HepG2 (cell line): ENCODE data around the gene UBR7. TPM values are rescaled to one million over a fixed set of nuclear protein-coding genes. Genes with fewer than 3 reads are reported as not detected.

Experiments used
- ARNTL ChIP-seq: sonication (generic); formaldehyde crosslinking; IDR thresholded peaks from 2 replicates; pipeline ENCODE4 v1.4.0; 2020; ENCODE audit warnings: mild to moderate bottlenecking, missing genetic modification reagents
- ATF3 ChIP-seq: sonication (generic); formaldehyde crosslinking; IDR thresholded peaks from 2 replicates; pipeline ENCODE4 v1.4.0; 2020; ENCODE audit warnings: missing genetic modification reagents
- CREB3 ChIP-seq: sonication (generic); formaldehyde crosslinking; IDR thresholded peaks from 2 replicates; pipeline ENCODE4 v1.5.0; 2020; ENCODE audit warnings: missing genetic modification reagents
- CTCF ChIP-seq: sonication (generic); formaldehyde crosslinking; IDR thresholded peaks from 2 replicates; pipeline ENCODE4 v1.5.0; 2020; ENCODE audit warnings: mild to moderate bottlenecking, missing genetic modification reagents, moderate library complexity
- HNF1B ChIP-seq: sonication (generic); formaldehyde crosslinking; IDR thresholded peaks from 2 replicates; pipeline ENCODE4 v1.5.1; 2020; ENCODE audit warnings: mild to moderate bottlenecking, moderate library complexity, missing genetic modification reagents
- KAT2B ChIP-seq: fragments of 150-350 bp; IDR thresholded peaks from 2 replicates; pipeline ENCODE4 v1.6.1; 2014; ENCODE audit warnings: low read depth, low read length, borderline replicate concordance
- KDM6A ChIP-seq: IDR thresholded peaks from 2 replicates; pipeline ENCODE4 v1.6.1; 2016; ENCODE audit warnings: low read depth
- MTERF4 ChIP-seq: sonication (generic); formaldehyde crosslinking; IDR thresholded peaks from 2 replicates; pipeline ENCODE4 v1.8.0; 2023; ENCODE audit warnings: mild to moderate bottlenecking, missing genetic modification reagents
- MZF1 ChIP-seq: sonication (generic); formaldehyde crosslinking; IDR thresholded peaks from 2 replicates; pipeline ENCODE4 v1.8.1; 2023; ENCODE audit warnings: mild to moderate bottlenecking, missing genetic modification reagents, borderline replicate concordance
- NR3C1 ChIP-seq: sonication (generic); formaldehyde crosslinking; IDR thresholded peaks from 2 replicates; pipeline ENCODE4 v1.4.0; 2020; ENCODE audit warnings: missing genetic modification reagents
- RNF2 ChIP-seq: fragments of 450-650 bp; conservative IDR thresholded peaks from 2 replicates; pipeline ENCODE4 v1.6.1; 2016; ENCODE audit warnings: low read depth
- SALL2 ChIP-seq: sonication (generic); formaldehyde crosslinking; IDR thresholded peaks from 2 replicates; pipeline ENCODE4 v1.8.1; 2023; ENCODE audit warnings: mild to moderate bottlenecking, missing genetic modification reagents, inconsistent platforms
- SMAD3 ChIP-seq: sonication (generic); formaldehyde crosslinking; IDR thresholded peaks from 2 replicates; pipeline ENCODE4 v1.4.0; 2020; ENCODE audit warnings: missing genetic modification reagents
- SMC3 ChIP-seq: IDR thresholded peaks from 2 replicates; pipeline ENCODE4 v1.6.1; 2011; ENCODE audit warnings: low read length, improper control_type of control experiment
- SP1 ChIP-seq, 2 experiments: fragments of 450-650 bp in 1 of 2; sonication (generic) in 1 of 2; formaldehyde crosslinking in 1 of 2; IDR thresholded peaks; 2 replicates each; pipeline versions ENCODE4 v1.4.0 to v1.6.1; 2016 to 2020; ENCODE audit warnings: missing genetic modification reagents in 1 of 2
- SRY ChIP-seq: sonication (generic); formaldehyde crosslinking; IDR thresholded peaks from 2 replicates; pipeline ENCODE4 v1.8.0; 2022; ENCODE audit warnings: mild to moderate bottlenecking, missing genetic modification reagents
- STAG1 ChIP-seq: sonication (generic); formaldehyde crosslinking; IDR thresholded peaks from 2 replicates; pipeline ENCODE4 v1.4.0; 2020; ENCODE audit warnings: missing genetic modification reagents
- TEAD3 ChIP-seq: optimal IDR thresholded peaks from 2 replicates; pipeline ENCODE3; 2016; ENCODE audit warnings: borderline replicate concordance
- ZBTB26 ChIP-seq: IDR thresholded peaks from 2 replicates; pipeline ENCODE4 v1.6.1; 2016; ENCODE audit warnings: missing compliant biosample characterization, missing genetic modification reagents, borderline replicate concordance
- ZNF3 ChIP-seq: IDR thresholded peaks from 2 replicates; pipeline ENCODE4 v1.7.0; 2017; ENCODE audit warnings: inconsistent platforms
- ZNF451 ChIP-seq: sonication (generic); formaldehyde crosslinking; IDR thresholded peaks from 2 replicates; pipeline ENCODE4 v1.5.0; 2020; ENCODE audit warnings: mild to moderate bottlenecking, missing genetic modification reagents
- ZNF501 ChIP-seq: sonication (generic); formaldehyde crosslinking; IDR thresholded peaks from 2 replicates; pipeline ENCODE4 v1.5.1; 2020; ENCODE audit warnings: mild to moderate bottlenecking, moderate library complexity, missing genetic modification reagents
- ZNF614 ChIP-seq: IDR thresholded peaks from 2 replicates; pipeline ENCODE4 v1.6.1; 2018; ENCODE audit warnings: missing biosample characterization, missing genetic modification reagents, inconsistent platforms, borderline replicate concordance
- ZNF75D ChIP-seq: sonication (generic); formaldehyde crosslinking; IDR thresholded peaks from 2 replicates; pipeline ENCODE4 v1.8.1; 2023; ENCODE audit warnings: missing genetic modification reagents, mild to moderate bottlenecking, borderline replicate concordance
- ZNF784 ChIP-seq: sonication (generic); formaldehyde crosslinking; IDR thresholded peaks from 2 replicates; pipeline ENCODE4 v1.5.1; 2020; ENCODE audit warnings: missing genetic modification reagents, mild to moderate bottlenecking, borderline replicate concordance
- polyA plus RNA-seq, 8 experiments: library from polyadenylated mRNA; depleted of rRNA in 3 of 8; stranded (reverse) in 7 of 8; unstranded in 1 of 8; fragments of >200 nt; fragmentation: Illumina TruSeq in 4 of 8; extraction: Trizol in 4 of 8; gene quantifications; 2 replicates each; pipeline versions ENCODE4 v1.2.1 to v1.2.3, GENCODE V29; 2011 to 2016; ENCODE audit warnings: low read depth in 4 of 8, missing spikeins in 1 of 8, mixed read lengths in 1 of 8; ENCODE audit not compliant: insufficient read depth in 1 of 8
- total RNA-seq, 5 experiments: library from RNA; depleted of rRNA; stranded (reverse); fragments of >200 nt; fragmentation: Illumina TruSeq; extraction: Trizol; gene quantifications; 2 replicates each; pipeline ENCODE4 v1.2.3, GENCODE V29; 2016; ENCODE audit warnings: low read depth in 1 of 5

UBR7 gene
- total and polyA plus RNA-seq, 2 of the 13 experiments (the other 11 are each of a cell fraction or from before 2014, with no cell fraction given) = 11.0 to 19.7 TPM

GRCh38 chr14:93160353-93160801 is 46.7 kb upstream of the UBR7 start (continued):
- TF ChIP-seq ZNF784 (CRISPR knock-in tag) (no peak), ZNF614 (peak; percentile 27; the same call in 1 of the 2 replicates), CTCF (CRISPR knock-in tag) (peak; percentile 74), SRY (CRISPR knock-in tag) (no peak), NR3C1 (CRISPR knock-in tag) (no peak), ZBTB26 (CRISPR knock-in tag) (no peak), ATF3 (CRISPR knock-in tag) (no peak), ZNF75D (CRISPR knock-in tag) (no peak), SMC3 (peak; percentile 16; the same call in 1 of the 2 replicates), TEAD3 (CRISPR knock-in tag) (peak; percentile 30), ARNTL (CRISPR knock-in tag) (no peak), HNF1B (peak; percentile 64), SP1 (IDR thresholded peaks at IDR 0.05) (no peak), SP1 (CRISPR knock-in tag; IDR thresholded peaks at IDR 0.05) (no peak), SMAD3 (CRISPR knock-in tag) (no peak), CREB3 (CRISPR knock-in tag) (no peak), MZF1 (CRISPR knock-in tag) (no peak), STAG1 (CRISPR knock-in tag) (peak; percentile 66), RNF2 (no peak), KAT2B (no peak), ZNF451 (no peak), SALL2 (CRISPR knock-in tag) (no peak), ZNF3 (CRISPR knock-in tag) (no peak), MTERF4 (CRISPR knock-in tag) (no peak), ZNF501 (CRISPR knock-in tag) (0 out of 2 replicates have a peak, but pooled peaks have one; percentile 16), KDM6A (CRISPR knock-in tag) (no peak)
